Mesendoderm (in vitro differentiated cells): ENCODE measurements around the gene FRMD4A.

Source experiments
- DNase-seq: peaks from one replicate; pipeline ENCODE4 v3.0.0; 2013
- H2AK5ac ChIP-seq: 2 replicates; pipeline ENCODE4 v1.6.1; 2013; ENCODE audit warnings: low read length, inconsistent platforms
- H2BK120ac ChIP-seq: 2 replicates; pipeline ENCODE4 v1.6.1; 2013; ENCODE audit warnings: low read depth, mild to moderate bottlenecking, low read length, moderate library complexity, mixed read lengths
- H2BK15ac ChIP-seq: replicated peaks from 2 replicates; pipeline ENCODE4 v1.6.1; 2013; ENCODE audit warnings: low read depth, mild to moderate bottlenecking, moderate library complexity
- H2BK5ac ChIP-seq: 2 replicates; pipeline ENCODE4 v1.6.1; 2013; ENCODE audit warnings: low read length, inconsistent platforms
- H3K18ac ChIP-seq: 2 replicates; pipeline ENCODE4 v1.6.1; 2013; ENCODE audit warnings: mild to moderate bottlenecking, low read length, mixed read lengths
- H3K23ac ChIP-seq: one replicate; pipeline ENCODE4 v1.6.1; 2013; ENCODE audit warnings: low read length
- H3K27ac ChIP-seq: 2 replicates; pipeline ENCODE4 v1.5.1; 2013; ENCODE audit warnings: low read depth, mild to moderate bottlenecking, inconsistent platforms, low read length, moderate library complexity
- H3K27me3 ChIP-seq: 2 replicates; pipeline ENCODE4 v1.6.1; 2013; ENCODE audit warnings: low read length, control low read depth, mild to moderate bottlenecking, inconsistent platforms; ENCODE audit not compliant: insufficient read depth, poor library complexity
- H3K36me3 ChIP-seq: 2 replicates; pipeline ENCODE4 v1.6.1; 2013; ENCODE audit warnings: low read length, inconsistent platforms; ENCODE audit not compliant: control insufficient read depth, insufficient read depth
- H3K4ac ChIP-seq: one replicate; pipeline ENCODE4 v1.6.1; 2013; ENCODE audit warnings: low read depth, mild to moderate bottlenecking, low read length, moderate library complexity
- H3K4me1 ChIP-seq: 2 replicates; pipeline ENCODE4 v1.6.1; 2013; ENCODE audit warnings: low read depth, low read length, inconsistent platforms; ENCODE audit not compliant: control insufficient read depth
- H3K4me2 ChIP-seq: 2 replicates; pipeline ENCODE4 v1.6.1; 2013; ENCODE audit warnings: low read length
- H3K4me3 ChIP-seq: 2 replicates; pipeline ENCODE4 v1.5.1; 2013; ENCODE audit warnings: mild to moderate bottlenecking, low read length
- H3K56ac ChIP-seq: one replicate; pipeline ENCODE4 v1.6.1; 2013; ENCODE audit warnings: low read length
- H3K79me1 ChIP-seq: 2 replicates; pipeline ENCODE4 v1.6.1; 2013; ENCODE audit warnings: low read length, inconsistent platforms
- H3K79me2 ChIP-seq: 2 replicates; pipeline ENCODE4 v1.6.1; 2013; ENCODE audit warnings: mild to moderate bottlenecking, low read length; ENCODE audit not compliant: control insufficient read depth, insufficient read depth
- H3K9ac ChIP-seq: 2 replicates; pipeline ENCODE4 v1.6.1; 2013; ENCODE audit warnings: low read length, inconsistent platforms
- H4K5ac ChIP-seq: one replicate; pipeline ENCODE4 v1.6.1; 2013; ENCODE audit warnings: low read length
- H4K8ac ChIP-seq: one replicate; pipeline ENCODE4 v1.6.1; 2013; ENCODE audit warnings: low read depth, mild to moderate bottlenecking, control low read depth, low read length, moderate library complexity
- WGBS: extraction: QIAGEN DNeasy Blood & Tissue Kit; methylation state at CpG from one replicate; pipeline ENCODE4 v1.1.7; 2013; ENCODE audit warnings: low lambda C conversion rate, missing lambda C conversion rate; ENCODE audit not compliant: insufficient coverage; ENCODE audit errors: extremely low coverage; 5-methylcytosine and 5-hydroxymethylcytosine counted together

The FRMD4A gene

GRCh38 chr10:14253079-14253478 lies 77.6 kb downstream of the FRMD4A start:
- Histone ChIP-seq H3K4me3 (no peak overlapping the region), H2AK5ac (no peak overlapping the region), H2BK15ac (no peak overlapping the region), H3K79me1 (no peaks in the 10 kb centered on the region), H3K4me1 (no peaks in the 10 kb centered on the region), H4K8ac (no peak overlapping the region), H3K36me3 (no peaks in the 10 kb centered on the region), H2BK120ac (no peak overlapping the region), H3K9ac (no peak overlapping the region), H4K5ac (no peak overlapping the region), H3K27ac (no peak overlapping the region), H3K4ac (no peak overlapping the region), H3K23ac (no peak overlapping the region), H3K18ac (no peak overlapping the region), H3K79me2 (no peaks in the 10 kb centered on the region), H2BK5ac (no peak overlapping the region), H3K27me3 (no peaks in the 10 kb centered on the region), H3K4me2 (no peak overlapping the region), H3K56ac (no peak overlapping the region)
- no CpG with 5 or more reads among the region's 3 CpGs for WGBS
- no peak for DNase-seq

GRCh38 chr10:14250496-14251076 lies 80.1 kb downstream of the FRMD4A start:
- H3K27ac ChIP-seq: no peak overlapping the region
- no peaks in the 10 kb centered on the region for H3K36me3 ChIP-seq
- H3K18ac ChIP-seq: no peak overlapping the region
- H3K56ac ChIP-seq: no peak overlapping the region
- no peaks in the 10 kb centered on the region for H3K4me1 ChIP-seq
- no peak overlapping the region for H2BK120ac ChIP-seq
- no peaks in the 10 kb centered on the region for H3K27me3 ChIP-seq
- no peak overlapping the region for H3K4me3 ChIP-seq
- H3K9ac ChIP-seq: no peak overlapping the region
- no peak overlapping the region for H3K23ac ChIP-seq
- H2AK5ac ChIP-seq: no peak overlapping the region
- no peak for DNase-seq
- H3K4me2 ChIP-seq: no peak overlapping the region
- no peak overlapping the region for H2BK5ac ChIP-seq
- H3K79me2 ChIP-seq: no peaks in the 10 kb centered on the region
- no peak overlapping the region for H4K8ac ChIP-seq
- H4K5ac ChIP-seq: no peak overlapping the region
- no CpG with 5 or more reads among the region's 2 CpGs for WGBS
- no peaks in the 10 kb centered on the region for H3K79me1 ChIP-seq
- no peak overlapping the region for H2BK15ac ChIP-seq
- no peak overlapping the region for H3K4ac ChIP-seq

GRCh38 chr10:14247377-14248116 lies 83.2 kb downstream of the FRMD4A start:
- Histone ChIP-seq H4K8ac (no peak overlapping the region), H3K79me2 (no peaks in the 10 kb centered on the region), H3K79me1 (no peaks in the 10 kb centered on the region), H3K4me3 (no peak overlapping the region), H2BK15ac (no peak overlapping the region), H3K9ac (no peak overlapping the region), H3K27me3 (no peaks in the 10 kb centered on the region), H3K4ac (no peak overlapping the region), H3K4me1 (no peaks in the 10 kb centered on the region), H2BK120ac (no peak overlapping the region), H3K36me3 (no peaks in the 10 kb centered on the region), H4K5ac (no peak overlapping the region), H3K56ac (no peak overlapping the region), H2BK5ac (no peak overlapping the region), H3K18ac (no peak overlapping the region), H3K4me2 (no peak overlapping the region), H2AK5ac (no peak overlapping the region), H3K23ac (no peak overlapping the region), H3K27ac (no peak overlapping the region)
- no peak for DNase-seq
- WGBS: no CpG with 5 or more reads among the region's 9 CpGs

GRCh38 chr10:14244801-14245211 lies 85.9 kb downstream of the FRMD4A start:
- Histone ChIP-seq H3K4me2 (no peak overlapping the region), H3K79me1 (no peaks in the 10 kb centered on the region), H2BK15ac (no peak overlapping the region), H3K79me2 (no peaks in the 10 kb centered on the region), H3K4me3 (no peak overlapping the region), H3K4me1 (no peaks in the 10 kb centered on the region), H3K56ac (no peak overlapping the region), H2BK5ac (no peak overlapping the region), H3K4ac (no peak overlapping the region), H3K23ac (no peak overlapping the region), H2BK120ac (no peak overlapping the region), H3K27me3 (no peaks in the 10 kb centered on the region), H4K5ac (no peak overlapping the region), H3K36me3 (no peaks in the 10 kb centered on the region), H3K9ac (no peak overlapping the region), H4K8ac (no peak overlapping the region), H3K27ac (no peak overlapping the region), H2AK5ac (no peak overlapping the region), H3K18ac (no peak overlapping the region)
- peak; percentile 40 for DNase-seq
- WGBS: no CpG with 5 or more reads among the region's 3 CpGs

GRCh38 chr10:14244147-14244546 lies 86.6 kb downstream of the FRMD4A start:
- Histone ChIP-seq H3K56ac (no peak overlapping the region), H2BK120ac (no peak overlapping the region), H2BK5ac (no peak overlapping the region), H2AK5ac (no peak overlapping the region), H3K79me1 (no peaks in the 10 kb centered on the region), H3K36me3 (no peaks in the 10 kb centered on the region), H3K27me3 (no peaks in the 10 kb centered on the region), H3K4me2 (no peak overlapping the region), H3K79me2 (no peaks in the 10 kb centered on the region), H4K5ac (no peak overlapping the region), H3K4ac (no peak overlapping the region), H3K18ac (no peak overlapping the region), H3K9ac (no peak overlapping the region), H3K23ac (no peak overlapping the region), H2BK15ac (no peak overlapping the region), H3K4me1 (no peaks in the 10 kb centered on the region), H4K8ac (no peak overlapping the region), H3K4me3 (no peak overlapping the region), H3K27ac (no peak overlapping the region)
- no CpG with 5 or more reads among the region's 3 CpGs for WGBS
- peak; percentile 71 for DNase-seq

- DNase-seq: no peak
- H2AK5ac ChIP-seq: no peak overlapping the region
- no peak overlapping the region for H2BK5ac ChIP-seq
- H4K8ac ChIP-seq: no peak overlapping the region
- H3K56ac ChIP-seq: no peak overlapping the region
- no CpG with 5 or more reads among the region's 6 CpGs for WGBS
- no peak overlapping the region for H3K4ac ChIP-seq
- H3K4me2 ChIP-seq: no peak overlapping the region
- H3K23ac ChIP-seq: no peak overlapping the region
- no peak overlapping the region for H2BK120ac ChIP-seq
- no peaks in the 10 kb centered on the region for H3K4me1 ChIP-seq
- H3K79me2 ChIP-seq: no peaks in the 10 kb centered on the region
- H3K27ac ChIP-seq: no peak overlapping the region
- H3K4me3 ChIP-seq: no peak overlapping the region
- H4K5ac ChIP-seq: no peak overlapping the region
- H2BK15ac ChIP-seq: no peak overlapping the region
- H3K9ac ChIP-seq: no peak overlapping the region
- no peak overlapping the region for H3K18ac ChIP-seq
- H3K36me3 ChIP-seq: no peaks in the 10 kb centered on the region
- H3K27me3 ChIP-seq: no peaks in the 10 kb centered on the region
- no peaks in the 10 kb centered on the region for H3K79me1 ChIP-seq
Observed at GRCh38 chr10:14243221-14243620, 87.5 kb downstream of the FRMD4A start.
